GM12891 (cell line): ENCODE results near the gene MTMR3.

Source experiments
- PAX5 ChIP-seq: IDR thresholded peaks from 2 replicates; pipeline ENCODE4 v1.6.1; 2011; ENCODE audit warnings: low read length, moderate library complexity, mild to moderate bottlenecking; ENCODE audit not compliant: insufficient read depth, severe bottlenecking
- POLR2A ChIP-seq: IDR thresholded peaks from 2 replicates; pipeline ENCODE4 v1.6.1; 2011; ENCODE audit warnings: low read depth, low read length, control low read depth
- TAF1 ChIP-seq: IDR thresholded peaks from 2 replicates; pipeline ENCODE4 v1.6.1; 2011; ENCODE audit warnings: low read depth, low read length, control low read depth

GRCh38 chr22:30056015-30056414, 173.0 kb downstream of the MTMR3 start:
- TF ChIP-seq TAF1 (no peak), POLR2A (no peak), PAX5 (no peak)
